T-helper 17 cell (primary cell): ENCODE measurements around the gene ADAM10. TPM values are rescaled to one million over a fixed set of nuclear protein-coding genes. Genes with fewer than 3 reads are reported as not detected.

Experiments
- ATAC-seq: fragments of 150-1000 bp; cut with Tn5 transposase; 2 replicates; pipeline ENCODE4 v1.10.0; 2021; ENCODE audit warnings: mild to moderate bottlenecking, moderate library complexity
- DNase-seq, 3 donors: peaks; one replicate each; pipeline versions ENCODE4 v3.0.0 to v3.0.0-alpha.2; 2020 to 2021
- H3K9me3 ChIP-seq: one replicate; pipeline ENCODE4 v1.7.0; 2013; ENCODE audit warnings: low read length, mild to moderate bottlenecking; ENCODE audit not compliant: control insufficient read depth, poor library complexity, severe bottlenecking
- H3K27ac Mint-ChIP-seq: one replicate; pipeline ENCODE4 v1.8.0; 2022; ENCODE audit warnings: mild to moderate bottlenecking, moderate library complexity, mixed read lengths
- H3K27me3 Mint-ChIP-seq: one replicate; pipeline ENCODE4 v1.8.0; 2022; ENCODE audit warnings: mixed read lengths
- H3K36me3 Mint-ChIP-seq: one replicate; pipeline ENCODE4 v1.8.0; 2022; ENCODE audit warnings: low read depth, mixed read lengths
- H3K4me1 Mint-ChIP-seq: one replicate; pipeline ENCODE4 v1.8.0; 2022; ENCODE audit warnings: mild to moderate bottlenecking, mixed read lengths
- H3K4me3 Mint-ChIP-seq: one replicate; pipeline ENCODE4 v1.8.0; 2022; ENCODE audit warnings: mild to moderate bottlenecking, moderate library complexity, mixed read lengths
- total RNA-seq, 4 donors: library from RNA in 2 of 4; stranded (reverse) in 2 of 4; gene quantifications; one replicate each; pipeline ENCODE4 v1.2.3 and lab custom pipeline; 2022 to 2026

Gene ADAM10
- total RNA-seq, 2 donors from 2014 or later: 137 to 142 TPM

DNA sequence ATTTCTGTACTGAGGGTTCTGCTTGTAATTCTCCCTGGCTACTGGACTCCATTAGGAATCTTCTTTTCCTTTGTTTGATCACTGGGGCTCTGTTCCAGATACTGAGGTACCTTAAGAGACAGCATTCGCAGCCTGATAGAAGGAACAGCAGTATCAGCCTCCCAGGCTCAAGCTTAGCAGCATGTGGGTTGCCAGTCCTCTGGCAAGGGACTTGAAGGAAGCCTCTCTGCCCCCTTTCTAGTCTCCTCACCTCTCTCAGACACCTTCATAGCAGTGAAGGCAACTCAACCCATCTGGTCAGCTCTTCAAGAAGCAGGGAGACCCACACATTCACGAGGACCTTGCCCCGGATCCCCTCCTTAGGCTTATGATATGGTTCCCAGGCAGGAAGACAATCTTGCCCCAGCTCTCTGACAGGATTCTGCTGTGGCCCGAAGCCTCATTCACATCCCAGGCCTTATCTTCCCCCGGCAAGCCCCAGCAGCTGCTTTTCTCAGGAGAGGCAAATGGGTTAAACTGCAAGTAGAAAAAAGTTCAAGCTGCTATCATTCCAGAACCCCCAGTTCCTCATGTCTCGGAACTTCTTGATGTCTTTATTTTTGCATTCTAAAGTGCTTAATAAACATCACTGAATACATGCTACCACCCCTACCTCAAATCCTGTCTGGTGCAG lies 164.6 kb downstream of the ADAM10 start:
- H3K36me3 Mint-ChIP-seq: no peaks in the 10 kb centered on the region
- peaks cover 12% of the 10 kb centered on the region for H3K4me1 Mint-ChIP-seq
- ATAC-seq (no peak), DNase-seq (no peak)
- H3K27ac Mint-ChIP-seq: peak overlapping the region; percentile 49
- no peak overlapping the region for H3K4me3 Mint-ChIP-seq
- no peaks in the 10 kb centered on the region for H3K27me3 Mint-ChIP-seq
- no peaks in the 10 kb centered on the region for H3K9me3 ChIP-seq

DNA sequence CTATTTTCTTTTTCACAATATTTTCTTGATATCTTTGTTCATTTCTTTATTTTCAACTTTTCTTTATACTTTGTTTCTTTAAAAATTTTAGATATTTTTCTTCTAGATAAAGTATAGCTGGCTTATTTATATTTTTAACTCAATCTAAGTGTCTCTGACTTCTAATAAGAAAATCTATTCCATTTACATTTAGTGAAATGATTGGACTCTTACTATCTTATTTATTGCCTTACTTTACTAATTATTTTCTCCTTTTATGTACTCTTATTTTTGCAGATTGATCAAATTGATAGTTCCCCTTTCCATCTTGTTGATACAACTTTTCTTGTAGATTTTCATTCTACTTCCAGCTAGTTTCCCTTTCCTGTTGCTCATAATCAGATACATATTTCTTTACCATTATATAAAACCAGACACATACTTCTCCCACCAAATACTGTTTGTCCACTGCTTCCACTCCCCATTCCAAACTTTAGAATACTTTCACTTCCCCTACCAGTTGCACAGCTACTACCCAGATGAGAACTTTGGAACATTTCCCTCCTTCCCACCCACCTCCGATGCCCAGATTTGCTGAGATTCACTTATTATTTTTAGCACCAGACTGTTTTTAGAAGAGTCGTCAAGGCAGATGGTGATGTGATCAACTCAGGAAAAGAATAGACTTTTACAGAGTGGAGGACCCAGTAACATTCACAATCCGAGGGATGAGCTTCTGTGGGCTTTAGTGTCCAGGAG lies 166.2 kb downstream of the ADAM10 start:
- DNase-seq: no peak
- Mint-ChIP-seq H3K27me3 (no peaks in the 10 kb centered on the region), H3K27ac (no peak overlapping the region)

DNA sequence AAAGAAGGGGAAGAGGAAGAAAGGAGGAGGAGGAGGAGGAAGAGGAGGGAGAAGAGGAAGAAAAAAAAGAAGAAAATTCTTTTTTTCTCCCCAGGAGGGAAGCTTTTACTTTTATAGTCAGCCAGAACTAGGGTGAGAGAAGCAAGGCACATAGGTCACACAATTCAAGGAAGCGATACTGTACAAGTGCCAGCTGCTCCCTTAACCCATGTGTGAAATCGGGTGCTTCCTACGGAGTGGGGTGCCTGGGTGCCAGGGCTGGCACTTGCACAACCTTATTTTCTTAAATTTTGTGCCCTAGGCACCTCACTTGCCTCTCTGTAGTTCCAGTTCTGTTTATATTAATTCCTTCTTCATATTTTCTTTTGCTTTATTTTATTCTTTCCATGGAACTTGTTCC lies 167.3 kb downstream of the ADAM10 start:
- Mint-ChIP-seq H3K4me3 (no peak overlapping the region), H3K27ac (peak overlapping the region; percentile 67), H3K36me3 (no peaks in the 10 kb centered on the region), H3K27me3 (no peaks in the 10 kb centered on the region), H3K4me1 (peaks cover 12% of the 10 kb centered on the region)
- DNase-seq (no peak), ATAC-seq (no peak)
- H3K9me3 ChIP-seq: no peaks in the 10 kb centered on the region

More for the DNA sequence above, 166.2 kb downstream of the ADAM10 start:
- Mint-ChIP-seq H3K4me3 (no peak overlapping the region), H3K4me1 (peaks cover 12% of the 10 kb centered on the region), H3K36me3 (no peaks in the 10 kb centered on the region)
- H3K9me3 ChIP-seq: no peaks in the 10 kb centered on the region
- no peak for ATAC-seq

DNA sequence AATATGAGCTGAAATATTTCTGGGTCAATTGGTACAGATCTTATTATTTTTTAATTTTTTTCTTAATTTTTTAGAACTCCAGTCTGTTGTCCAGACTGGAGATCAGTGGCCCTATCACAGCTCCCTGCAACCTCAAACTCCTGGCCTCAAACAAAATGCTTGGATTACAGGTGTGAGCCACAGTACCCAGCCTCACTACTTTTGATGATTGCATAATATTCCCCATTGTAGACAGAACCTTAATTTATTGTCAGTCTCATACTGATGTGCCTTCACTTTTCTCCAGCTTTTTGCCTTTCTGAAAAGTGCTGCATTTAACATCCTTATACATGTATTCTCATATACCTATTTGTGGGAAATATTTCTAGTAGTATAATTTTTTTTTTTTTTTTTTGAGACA lies 172.8 kb downstream of the ADAM10 start:
- ATAC-seq (no peak), DNase-seq (no peak)
- Mint-ChIP-seq H3K27ac (no peak overlapping the region), H3K36me3 (no peaks in the 10 kb centered on the region), H3K4me1 (peaks cover 11% of the 10 kb centered on the region), H3K27me3 (no peaks in the 10 kb centered on the region), H3K4me3 (no peak overlapping the region)
- H3K9me3 ChIP-seq: no peaks in the 10 kb centered on the region

DNA sequence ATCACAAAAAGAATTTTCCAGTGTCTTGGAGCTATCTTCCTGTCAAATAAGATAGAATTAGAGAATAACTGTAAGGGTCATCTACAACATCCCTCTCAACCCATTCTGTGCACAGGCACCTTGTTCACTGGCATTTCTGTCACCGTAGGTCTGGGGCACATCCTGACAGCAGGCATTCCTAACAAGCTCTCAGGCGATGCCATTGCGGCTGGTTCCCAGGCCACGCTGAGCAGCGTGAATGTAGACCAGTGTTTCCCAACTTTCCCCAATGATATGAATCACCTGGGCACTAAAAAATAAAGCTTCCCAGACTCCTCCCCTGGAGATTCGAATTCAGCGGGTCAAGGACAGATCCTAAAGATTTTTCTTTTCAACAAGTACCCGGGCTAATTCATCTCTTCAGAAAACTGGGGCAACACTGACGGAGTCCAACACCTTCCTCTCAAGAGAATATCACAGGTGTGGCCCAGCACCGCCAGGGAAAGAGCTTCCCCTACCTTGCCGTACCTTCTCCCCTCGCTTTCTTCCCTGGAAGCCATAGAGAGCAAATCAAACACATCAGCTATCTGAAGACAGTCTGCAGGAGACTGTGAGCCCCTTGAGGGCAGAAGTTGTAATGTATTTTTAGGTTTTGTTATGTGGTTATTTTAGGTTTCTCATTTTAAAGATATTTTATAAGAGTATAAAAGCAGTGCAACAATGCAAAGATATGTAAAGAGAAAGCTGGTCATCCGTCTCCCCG lies 174.3 kb downstream of the ADAM10 start:
- DNase-seq (no peak), ATAC-seq (no peak)
- Mint-ChIP-seq H3K4me1 (peaks cover 11% of the 10 kb centered on the region), H3K4me3 (no peak overlapping the region), H3K27me3 (no peaks in the 10 kb centered on the region), H3K36me3 (no peaks in the 10 kb centered on the region), H3K27ac (peak overlapping the region; percentile 88)
- no peaks in the 10 kb centered on the region for H3K9me3 ChIP-seq

DNA sequence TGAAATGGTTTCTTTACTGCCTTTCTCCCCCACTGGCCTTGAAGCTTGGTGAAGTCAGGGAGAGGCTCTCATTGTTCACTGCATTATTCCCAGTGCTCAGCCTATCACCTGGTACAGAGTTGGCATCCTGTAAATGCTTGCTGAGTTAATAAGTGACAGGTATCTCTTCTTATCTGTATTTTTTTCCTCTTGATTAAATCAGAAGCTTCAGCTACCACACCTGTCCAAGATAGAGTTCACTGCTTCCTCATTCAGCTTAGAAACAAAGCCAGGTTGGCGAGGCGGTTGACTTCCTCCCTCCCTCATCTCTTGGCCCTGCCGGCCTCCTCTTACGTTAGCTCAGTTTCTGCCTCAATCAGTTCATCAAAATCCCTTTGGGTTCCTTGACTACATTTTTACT lies 174.9 kb downstream of the ADAM10 start:
- peaks cover 2% of the 10 kb centered on the region for H3K9me3 ChIP-seq
- H3K4me3 Mint-ChIP-seq: no peak overlapping the region
- H3K27ac Mint-ChIP-seq: peak overlapping the region; percentile 88
- DNase-seq (no peak), ATAC-seq (no peak)
- H3K36me3 Mint-ChIP-seq: no peaks in the 10 kb centered on the region
- no peaks in the 10 kb centered on the region for H3K27me3 Mint-ChIP-seq
- peaks cover 11% of the 10 kb centered on the region for H3K4me1 Mint-ChIP-seq

DNA sequence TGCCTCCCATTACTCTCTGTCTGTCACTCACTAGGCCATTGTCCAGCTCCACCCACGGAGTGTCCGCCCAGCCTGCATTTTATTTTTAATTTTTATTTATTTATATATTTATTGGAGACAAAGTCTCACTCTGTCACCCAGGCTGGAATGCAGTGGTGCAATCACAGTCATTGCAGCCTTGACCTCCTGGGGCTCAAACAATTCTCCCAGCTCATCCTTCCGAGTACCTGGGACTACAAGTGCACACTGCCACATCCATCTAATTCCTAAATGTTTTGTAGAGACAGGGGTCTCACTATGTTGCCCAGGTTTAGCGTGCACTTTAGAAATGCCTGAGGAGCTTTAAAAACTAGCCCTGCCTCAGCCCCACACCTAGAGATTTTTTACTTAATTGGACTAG lies 176.2 kb downstream of the ADAM10 start:
- H3K36me3 Mint-ChIP-seq: no peaks in the 10 kb centered on the region
- H3K9me3 ChIP-seq: peaks cover 5% of the 10 kb centered on the region
- no peaks in the 10 kb centered on the region for H3K27me3 Mint-ChIP-seq
- peaks cover 14% of the 10 kb centered on the region for H3K4me1 Mint-ChIP-seq
- H3K27ac Mint-ChIP-seq: no peak overlapping the region
- no peak for ATAC-seq
- no peak overlapping the region for H3K4me3 Mint-ChIP-seq
- no peak for DNase-seq

DNA sequence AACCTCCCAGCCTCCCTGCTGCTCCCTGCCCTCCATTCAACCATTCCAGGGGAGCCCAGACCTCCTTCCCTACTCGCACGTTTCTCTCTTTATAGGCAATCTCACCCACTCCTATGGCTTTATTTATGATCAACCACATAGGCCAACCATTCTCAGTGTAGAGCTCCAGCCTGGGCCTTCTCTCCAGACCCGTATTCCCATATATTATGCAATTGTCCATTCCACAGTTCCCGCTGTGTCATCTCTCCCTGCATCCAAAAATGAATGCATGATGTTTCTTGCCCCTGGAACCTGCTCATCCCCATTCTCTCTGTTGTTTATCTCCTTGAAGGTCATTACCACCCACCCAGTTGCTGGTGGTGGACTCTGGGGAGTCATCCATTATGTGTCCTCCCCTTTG lies 177.0 kb downstream of the ADAM10 start:
- H3K4me3 Mint-ChIP-seq: no peak overlapping the region
- peaks cover 5% of the 10 kb centered on the region for H3K9me3 ChIP-seq
- DNase-seq: no peak
- peaks cover 19% of the 10 kb centered on the region for H3K4me1 Mint-ChIP-seq
- H3K27ac Mint-ChIP-seq: no peak overlapping the region
- H3K36me3 Mint-ChIP-seq: no peaks in the 10 kb centered on the region
- no peak for ATAC-seq
- H3K27me3 Mint-ChIP-seq: no peaks in the 10 kb centered on the region

DNA sequence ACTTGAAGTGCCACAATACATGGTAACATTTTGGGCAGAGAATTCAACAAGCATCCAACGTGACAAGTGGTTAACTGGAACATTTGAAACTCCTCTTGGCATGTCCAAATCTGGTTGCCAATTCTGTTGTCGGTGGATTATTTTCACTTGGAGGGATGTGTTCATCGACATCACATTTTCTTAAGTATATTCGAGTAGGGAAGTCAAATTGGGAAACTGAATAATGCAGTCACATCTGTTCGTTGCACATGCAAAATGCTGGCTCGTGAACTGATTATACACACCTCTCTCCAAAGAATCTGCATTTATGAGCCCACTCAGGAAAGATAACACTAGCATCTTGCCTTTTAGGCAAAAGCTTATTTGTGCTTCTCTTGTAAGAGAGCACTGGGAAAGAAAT lies 178.0 kb downstream of the ADAM10 start:
- ATAC-seq (no peak), DNase-seq (no peak)
- no peaks in the 10 kb centered on the region for H3K27me3 Mint-ChIP-seq
- no peak overlapping the region for H3K4me3 Mint-ChIP-seq
- H3K27ac Mint-ChIP-seq: no peak overlapping the region
- peaks cover 19% of the 10 kb centered on the region for H3K4me1 Mint-ChIP-seq
- H3K36me3 Mint-ChIP-seq: no peaks in the 10 kb centered on the region
- peaks cover 5% of the 10 kb centered on the region for H3K9me3 ChIP-seq

DNA sequence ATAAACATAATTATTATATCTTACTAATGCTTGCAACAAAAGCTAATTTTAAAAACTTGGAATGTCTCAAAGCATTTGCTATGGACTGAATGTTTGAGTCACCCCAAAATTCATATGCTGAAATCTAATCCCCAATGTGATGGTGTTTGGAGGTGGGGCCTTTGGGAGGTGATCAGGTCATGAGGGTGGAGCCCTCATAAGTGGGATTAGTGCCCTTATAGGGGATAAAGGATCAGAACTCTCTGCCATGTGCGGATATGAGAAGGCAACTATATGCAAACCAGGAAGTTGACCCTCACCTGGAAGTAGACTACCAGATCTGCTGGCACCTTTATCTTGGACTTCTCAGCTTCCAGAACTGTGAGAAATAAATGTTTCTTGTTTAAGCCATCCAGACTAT lies 180.1 kb downstream of the ADAM10 start:
- H3K27ac Mint-ChIP-seq: no peak overlapping the region
- DNase-seq: no peak

DNA sequence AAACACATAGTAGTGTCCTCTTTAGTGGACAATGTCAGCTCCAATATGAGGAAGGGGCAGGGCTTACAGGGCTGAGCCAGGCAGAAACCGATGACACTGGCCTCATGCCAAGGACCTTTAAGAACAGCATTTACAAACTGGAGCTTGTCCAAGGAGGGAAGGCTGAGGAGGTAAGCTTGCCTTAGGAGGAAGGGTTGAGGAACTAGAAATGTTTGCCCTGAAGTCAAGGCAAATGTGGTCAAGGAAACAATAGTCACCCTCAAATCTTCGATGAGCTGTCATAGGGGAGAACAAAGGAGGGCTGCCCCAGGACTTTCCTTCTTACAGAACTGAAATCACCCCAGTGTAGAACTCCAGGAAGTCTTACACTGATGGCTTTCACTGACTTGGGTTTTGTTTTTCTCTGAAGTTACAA lies 181.3 kb downstream of the ADAM10 start:
- Mint-ChIP-seq H3K36me3 (no peaks in the 10 kb centered on the region), H3K27ac (peak overlapping the region; percentile 81), H3K27me3 (no peaks in the 10 kb centered on the region), H3K4me1 (peaks cover 8% of the 10 kb centered on the region), H3K4me3 (peak overlapping the region; percentile 63)
- no peak for DNase-seq
- no peak for ATAC-seq
- peaks cover 5% of the 10 kb centered on the region for H3K9me3 ChIP-seq

More for the DNA sequence above, 180.1 kb downstream of the ADAM10 start:
- no peaks in the 10 kb centered on the region for H3K36me3 Mint-ChIP-seq
- no peaks in the 10 kb centered on the region for H3K27me3 Mint-ChIP-seq
- no peak for ATAC-seq
- H3K4me1 Mint-ChIP-seq: peaks cover 11% of the 10 kb centered on the region
- peaks cover 5% of the 10 kb centered on the region for H3K9me3 ChIP-seq
- no peak overlapping the region for H3K4me3 Mint-ChIP-seq

DNA sequence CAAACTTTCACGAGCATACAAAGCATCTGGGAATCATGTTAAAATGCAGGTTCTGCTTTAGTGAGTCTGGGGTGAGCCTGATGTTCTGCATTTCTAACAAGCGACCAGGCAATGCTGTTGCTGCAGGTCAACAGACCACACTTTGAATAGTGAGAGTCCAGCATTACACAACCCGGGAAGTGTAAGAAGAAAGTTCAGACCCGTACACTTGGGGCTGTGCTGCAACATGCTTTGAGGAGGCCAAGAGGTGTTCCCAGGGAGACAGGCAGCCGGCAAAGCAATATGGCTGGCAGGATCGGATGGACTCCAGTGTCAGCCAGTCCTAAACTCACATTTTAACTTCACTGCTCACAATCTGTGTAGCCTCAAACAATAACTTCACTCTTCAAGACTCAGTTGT lies 183.5 kb downstream of the ADAM10 start:
- peaks cover 5% of the 10 kb centered on the region for H3K9me3 ChIP-seq
- no peak for DNase-seq
- no peak for ATAC-seq
- Mint-ChIP-seq H3K4me3 (no peak overlapping the region), H3K27ac (no peak overlapping the region), H3K4me1 (peaks cover 11% of the 10 kb centered on the region), H3K27me3 (no peaks in the 10 kb centered on the region), H3K36me3 (no peaks in the 10 kb centered on the region)

DNA sequence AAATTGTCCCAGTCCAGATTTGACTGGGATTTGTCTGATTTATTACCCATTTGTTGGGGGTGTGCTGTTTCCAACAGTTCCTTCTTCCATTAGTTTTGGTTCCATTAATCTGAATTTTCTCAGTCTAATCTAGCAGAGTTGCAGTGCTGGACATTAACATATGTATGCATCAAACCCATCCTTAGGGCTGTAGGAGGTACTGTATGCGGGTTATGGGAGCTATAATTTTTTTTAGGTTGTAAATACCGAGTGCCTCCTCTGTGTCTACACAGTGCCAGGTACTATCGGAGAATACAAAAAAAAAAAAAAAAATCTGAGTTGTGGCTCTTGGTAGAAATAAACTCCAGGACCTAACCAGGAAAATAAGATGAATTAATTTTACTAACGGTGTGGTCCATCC lies 183.9 kb downstream of the ADAM10 start:
- H3K9me3 ChIP-seq: peaks cover 5% of the 10 kb centered on the region
- ATAC-seq: no peak
- Mint-ChIP-seq H3K4me1 (peaks cover 11% of the 10 kb centered on the region), H3K4me3 (no peak overlapping the region), H3K27ac (no peak overlapping the region), H3K36me3 (no peaks in the 10 kb centered on the region), H3K27me3 (no peaks in the 10 kb centered on the region)
- DNase-seq: no peak
